NT2/D1 (cell line): ENCODE measurements around the gene S1PR2.

ENCODE experiments used
- YY1 ChIP-seq: IDR thresholded peaks from 2 replicates; pipeline ENCODE4 v1.6.1; 2011; ENCODE audit not compliant: insufficient read length, insufficient read depth
- ZNF274 ChIP-seq: IDR thresholded peaks from 2 replicates; pipeline ENCODE4 v1.6.1; 2011; ENCODE audit warnings: mild to moderate bottlenecking, low read depth, low read length

- no peak for TF ChIP-seq ZNF274
- TF ChIP-seq YY1: no peak
These were observed 5.1 kb downstream of the S1PR2 start for GRCh38 chr19:10226021-10226375.
